HG03025 (cell line): ENCODE results near the gene ADD2.

Source experiments
- ATAC-seq: cut with Tn5 transposase; IDR thresholded peaks from one replicate; pipeline ENCODE4 v1.9.1; 2021; ENCODE audit warnings: mild to moderate bottlenecking, moderate library complexity; ENCODE audit not compliant: unreplicated experiment, low FRiP score

The ADD2 gene

GRCh38 chr2:70613521-70613920 lies 154.5 kb downstream of the ADD2 start:
- no peak for ATAC-seq

GRCh38 chr2:70612574-70612973 lies 155.4 kb downstream of the ADD2 start:
- no peak for ATAC-seq

GRCh38 chr2:70608373-70608772 lies 159.6 kb downstream of the ADD2 start:
- no peak for ATAC-seq

GRCh38 chr2:70607121-70607561 lies 160.9 kb downstream of the ADD2 start:
- no peak for ATAC-seq
